Glutamatergic neuron (in vitro differentiated cells): ENCODE results near the gene CALML4. TPM values are rescaled to one million over a fixed set of nuclear protein-coding genes. Genes with fewer than 3 reads are reported as not detected.
"Not testable (repeated sequence)": the region's sequence is repeated elsewhere in the genome, so short reads cannot be mapped to it uniquely, and the experiment has no call there.

ENCODE experiments used
- DNase-seq: peaks from one replicate; pipeline ENCODE4 v3.0.0; 2022
- H3K27ac Mint-ChIP-seq: one replicate; pipeline ENCODE4 v1.8.0; 2020; ENCODE audit warnings: mild to moderate bottlenecking, mixed read lengths, inconsistent platforms; ENCODE audit not compliant: unreplicated experiment
- H3K27me3 Mint-ChIP-seq: one replicate; pipeline ENCODE4 v1.8.0; 2020; ENCODE audit warnings: mild to moderate bottlenecking, moderate library complexity, mixed read lengths, inconsistent platforms; ENCODE audit not compliant: unreplicated experiment
- H3K36me3 Mint-ChIP-seq: one replicate; pipeline ENCODE4 v1.8.0; 2020; ENCODE audit warnings: mild to moderate bottlenecking, mixed read lengths, inconsistent platforms; ENCODE audit not compliant: unreplicated experiment
- H3K4me1 Mint-ChIP-seq: one replicate; pipeline ENCODE4 v1.8.0; 2020; ENCODE audit warnings: mild to moderate bottlenecking, low read depth, mixed read lengths, inconsistent platforms; ENCODE audit not compliant: unreplicated experiment
- H3K4me3 Mint-ChIP-seq: one replicate; pipeline ENCODE4 v1.8.0; 2020; ENCODE audit warnings: mild to moderate bottlenecking, mixed read lengths, inconsistent platforms; ENCODE audit not compliant: unreplicated experiment
- H3K9me3 Mint-ChIP-seq: one replicate; pipeline ENCODE4 v1.8.0; 2020; ENCODE audit warnings: mild to moderate bottlenecking, moderate library complexity, mixed read lengths, inconsistent platforms; ENCODE audit not compliant: unreplicated experiment
- total RNA-seq: library from RNA; stranded (reverse); fragmentation: NEBNext Ultra II Directional; extraction: Animal tissue kit (Norgen Biotek cat#: 25700); gene quantifications from one replicate; pipeline ENCODE4 v1.2.1, GENCODE V29; 2021; ENCODE audit not compliant: unreplicated experiment
- TF ChIP-seq, protein P1 (sequence below): fragments of 200-600 bp; sonication (generic); IDR thresholded peaks from one replicate; pipeline ENCODE4 v1.5.0; 2021; ENCODE audit not compliant: partially characterized antibody, unreplicated experiment

Gene CALML4
- total RNA-seq, 1 donor from 2014 or later, result 4.1 TPM

DNA sequence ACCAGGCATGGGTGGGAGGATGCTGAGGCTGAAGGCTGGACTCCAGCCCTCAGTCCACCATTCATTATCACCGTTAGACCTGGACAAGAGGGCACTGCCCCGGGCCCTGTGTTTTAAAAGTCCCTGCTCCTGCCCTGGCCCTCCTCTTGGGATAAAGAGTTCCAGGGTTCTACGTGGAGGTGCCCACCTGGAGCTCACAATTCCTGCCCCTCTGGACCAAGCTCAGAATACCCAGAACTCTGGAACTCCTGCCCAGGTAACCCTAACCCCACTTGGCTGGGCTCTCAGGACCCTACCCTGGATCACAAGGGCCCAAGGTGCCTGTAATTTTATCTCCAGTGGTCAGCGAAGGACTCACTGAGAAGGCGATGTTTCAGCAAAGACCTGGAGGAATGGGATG lies 1.2 kb downstream of the CALML4 start:
- peaks cover 2% of the 10 kb centered on the region for H3K9me3 Mint-ChIP-seq
- H3K36me3 Mint-ChIP-seq, result no peaks in the 10 kb centered on the region
- TF ChIP-seq, protein P1, sequence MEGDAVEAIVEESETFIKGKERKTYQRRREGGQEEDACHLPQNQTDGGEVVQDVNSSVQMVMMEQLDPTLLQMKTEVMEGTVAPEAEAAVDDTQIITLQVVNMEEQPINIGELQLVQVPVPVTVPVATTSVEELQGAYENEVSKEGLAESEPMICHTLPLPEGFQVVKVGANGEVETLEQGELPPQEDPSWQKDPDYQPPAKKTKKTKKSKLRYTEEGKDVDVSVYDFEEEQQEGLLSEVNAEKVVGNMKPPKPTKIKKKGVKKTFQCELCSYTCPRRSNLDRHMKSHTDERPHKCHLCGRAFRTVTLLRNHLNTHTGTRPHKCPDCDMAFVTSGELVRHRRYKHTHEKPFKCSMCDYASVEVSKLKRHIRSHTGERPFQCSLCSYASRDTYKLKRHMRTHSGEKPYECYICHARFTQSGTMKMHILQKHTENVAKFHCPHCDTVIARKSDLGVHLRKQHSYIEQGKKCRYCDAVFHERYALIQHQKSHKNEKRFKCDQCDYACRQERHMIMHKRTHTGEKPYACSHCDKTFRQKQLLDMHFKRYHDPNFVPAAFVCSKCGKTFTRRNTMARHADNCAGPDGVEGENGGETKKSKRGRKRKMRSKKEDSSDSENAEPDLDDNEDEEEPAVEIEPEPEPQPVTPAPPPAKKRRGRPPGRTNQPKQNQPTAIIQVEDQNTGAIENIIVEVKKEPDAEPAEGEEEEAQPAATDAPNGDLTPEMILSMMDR, result no peak
- no peak for DNase-seq
- no peak overlapping the region for H3K27ac Mint-ChIP-seq
- peaks cover 6% of the 10 kb centered on the region for H3K4me1 Mint-ChIP-seq
- H3K4me3 Mint-ChIP-seq, result no peak overlapping the region
- H3K27me3 Mint-ChIP-seq, result peaks cover 6% of the 10 kb centered on the region

DNA sequence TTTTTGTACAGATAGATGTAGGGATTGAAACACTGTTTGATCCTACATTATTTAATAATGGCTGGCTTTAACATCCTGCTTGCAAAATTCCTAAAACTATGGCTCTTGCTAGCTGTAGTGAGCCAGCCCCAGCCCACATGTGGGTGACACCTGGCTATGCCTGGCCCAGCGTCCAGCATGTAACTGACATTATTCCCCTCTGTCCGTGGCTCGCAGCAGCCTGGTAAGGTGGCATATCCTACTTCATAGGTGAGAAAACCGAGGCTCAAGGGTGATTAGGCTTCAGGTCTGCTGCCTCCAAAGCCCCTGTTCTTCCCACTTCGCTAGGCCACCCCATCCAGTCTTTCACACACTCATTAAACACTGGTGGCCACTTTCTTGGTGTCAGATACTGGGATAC lies 1.6 kb downstream of the CALML4 start:
- Mint-ChIP-seq H3K36me3 (no peaks in the 10 kb centered on the region), H3K4me3 (no peak overlapping the region), H3K9me3 (peaks cover 2% of the 10 kb centered on the region), H3K27me3 (peaks cover 6% of the 10 kb centered on the region), H3K4me1 (peaks cover 6% of the 10 kb centered on the region), H3K27ac (no peak overlapping the region)
- DNase-seq, result no peak
- TF ChIP-seq, protein P1, result no peak

DNA sequence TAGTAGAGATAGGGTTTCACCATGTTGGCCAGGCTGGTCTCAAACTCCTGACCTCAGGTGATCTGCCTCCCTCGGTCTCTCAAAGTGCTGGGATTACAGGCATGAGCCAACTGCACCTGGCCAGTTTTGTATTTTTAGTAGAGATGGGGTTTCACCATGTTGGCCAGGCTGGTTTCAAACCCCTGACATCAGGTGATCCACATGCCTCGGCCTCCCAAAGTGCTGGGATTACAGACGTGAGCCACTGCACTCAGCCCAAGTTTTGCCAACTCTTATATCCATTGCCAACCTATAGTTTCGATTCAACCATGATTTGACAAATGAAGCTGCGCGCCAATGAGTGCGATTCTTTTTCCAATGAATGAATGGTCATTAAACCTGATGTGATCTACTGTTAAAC lies 2.1 kb downstream of the CALML4 start:
- H3K9me3 Mint-ChIP-seq, H3K36me3 Mint-ChIP-seq, H3K27me3 Mint-ChIP-seq, H3K4me1 Mint-ChIP-seq, H3K27ac Mint-ChIP-seq, H3K4me3 Mint-ChIP-seq, DNase-seq: not testable (repeated sequence)

DNA sequence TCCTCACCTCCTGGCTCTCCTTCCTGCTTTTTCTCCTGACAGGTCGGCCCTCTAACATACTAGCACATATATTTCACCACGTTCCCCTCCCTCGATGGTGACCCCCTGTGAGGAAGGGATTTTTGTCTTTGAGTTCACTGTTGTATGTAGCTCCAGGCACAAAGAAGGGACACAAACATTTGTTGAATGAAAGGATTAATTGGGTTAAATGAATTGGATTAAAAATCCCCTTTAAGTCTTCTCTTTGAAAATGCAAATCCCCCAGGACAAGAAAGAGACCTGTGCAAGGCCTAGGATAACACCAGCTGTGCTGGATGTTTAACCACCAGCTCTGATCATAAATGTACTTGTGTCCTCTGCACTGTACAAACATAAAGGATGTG lies 3.3 kb downstream of the CALML4 start:
- H3K9me3 Mint-ChIP-seq, result peaks cover 6% of the 10 kb centered on the region
- H3K36me3 Mint-ChIP-seq, result no peaks in the 10 kb centered on the region
- no peak overlapping the region for H3K4me3 Mint-ChIP-seq
- H3K27me3 Mint-ChIP-seq, result peaks cover 8% of the 10 kb centered on the region
- TF ChIP-seq, protein P1, result no peak
- peaks cover 11% of the 10 kb centered on the region for H3K4me1 Mint-ChIP-seq
- DNase-seq, result no peak
- no peak overlapping the region for H3K27ac Mint-ChIP-seq

DNA sequence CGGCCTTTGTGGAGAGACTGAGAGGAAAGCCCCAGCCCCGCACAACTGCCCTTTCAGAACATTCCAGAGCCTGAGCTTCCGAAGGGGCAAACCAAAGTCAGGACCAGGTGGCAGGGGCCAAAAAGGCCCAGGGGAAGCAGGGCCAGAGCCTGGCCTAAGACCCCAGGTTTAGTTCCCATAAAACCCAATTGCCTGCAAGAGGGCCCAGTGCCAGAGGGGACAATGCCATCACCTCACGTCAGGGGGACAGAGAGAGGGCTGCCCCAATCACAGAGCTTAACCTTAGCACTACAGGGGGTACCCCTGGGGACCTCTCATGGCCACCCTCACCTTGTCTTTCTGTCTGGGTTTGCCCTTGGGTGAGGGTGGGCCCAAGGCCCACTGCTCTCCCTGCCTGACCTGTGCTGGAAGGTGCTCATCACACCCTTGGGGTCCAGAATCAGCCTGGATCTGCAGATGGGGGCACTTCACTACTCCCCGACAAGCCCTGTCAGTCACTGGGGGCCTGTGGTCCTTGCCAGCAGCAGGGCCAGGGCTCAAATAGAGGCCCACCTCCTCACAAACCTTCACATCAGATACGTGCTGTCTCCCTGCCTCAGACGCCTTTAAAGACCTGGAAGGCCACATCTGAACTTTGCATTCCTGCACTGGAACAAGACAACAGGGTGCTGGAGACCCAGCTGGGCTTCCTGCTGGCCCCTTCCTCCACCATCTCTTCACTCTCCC lies 3.8 kb downstream of the CALML4 start:
- Mint-ChIP-seq H3K27ac (no peak overlapping the region), H3K4me1 (peaks cover 11% of the 10 kb centered on the region), H3K36me3 (no peaks in the 10 kb centered on the region), H3K4me3 (no peak overlapping the region), H3K27me3 (peaks cover 8% of the 10 kb centered on the region), H3K9me3 (peaks cover 6% of the 10 kb centered on the region)
- no peak for DNase-seq
- TF ChIP-seq, protein P1, result no peak
